K562 (cell line): ENCODE measurements around the gene ZNF711. TPM values are rescaled to one million over a fixed set of nuclear protein-coding genes. Genes with fewer than 3 reads are reported as not detected.

Experiments used
- ATAC-seq: fragments of 200-7000 bp; cut with Tn5 transposase; 3 replicates; pipeline ENCODE4 v1.9.1; 2020; ENCODE audit warnings: moderate library complexity
- Bru-seq: library from RNA; stranded (reverse); fragments of 400-500 nt; gene quantifications from one replicate; lab custom pipeline; 2021; lab: Mats Ljungman, UMichigan
- BruChase-seq, 2 experiments: library from RNA; stranded (reverse); fragments of 400-500 nt; gene quantifications; one replicate each; lab custom pipeline; 2021; lab: Mats Ljungman, UMichigan
- BruUV-seq: library from RNA; stranded (reverse); fragments of 400-500 nt; replicated peaks from 2 replicates; lab custom pipeline; 2021; lab: Mats Ljungman, UMichigan
- CTCF ChIA-PET: fragments of 300-600 bp; formaldehyde crosslinking; extraction: SDS; loops from one replicate; lab custom pipeline; 2021; ENCODE audit warnings: low intra/inter-chr PET ratio; lab: Yijun Ruan, JAX
- POLR2A ChIA-PET: fragments of 300-600, 350-650 bp; sonication (Branson Sonifier 250); formaldehyde crosslinking; extraction: SDS; loops from one replicate; lab custom pipeline; 2021; ENCODE audit warnings: antibody characterized with exemption, inconsistent platforms; lab: Yijun Ruan, JAX
- DNase-seq, 4 experiments: peaks; one replicate each; pipeline versions ENCODE4 v3.0.0 to v3.0.0-alpha.2; 2011 to 2018; ENCODE audit warnings: low spot score in 3 of 4, mixed read lengths in 3 of 4; ENCODE audit errors: extremely low read depth in 1 of 4
- FAIRE-seq: peaks from 2 replicates; lab custom pipeline; 2011; peaks lifted over from hg19 to GRCh38; lab: Jason Lieb, UNC
- H2AFZ ChIP-seq: 2 replicates; pipeline ENCODE4 v1.6.0; 2011; ENCODE audit warnings: low read depth, low read length, control low read depth, inconsistent platforms
- H3K27ac ChIP-seq: fragments of 200-600 bp; 3 replicates; pipeline ENCODE4 v1.8.0; 2011; ENCODE audit warnings: low read depth, mild to moderate bottlenecking, control low read depth, inconsistent platforms, low read length, moderate library complexity, mixed read lengths; ENCODE audit errors: extremely low read depth
- H3K27me3 ChIP-seq, 2 experiments: fragments of 300-600 bp in 1 of 2; 2 replicates in 1 of 2; 3 replicates in 1 of 2; pipeline versions ENCODE4 v1.6.0 to v1.8.0; 2011; ENCODE audit warnings: inconsistent platforms in 2 of 2, low read length in 2 of 2, mild to moderate bottlenecking in 1 of 2, mixed read lengths in 1 of 2, moderate library complexity in 1 of 2; ENCODE audit not compliant: control insufficient read depth in 2 of 2, insufficient read depth in 2 of 2
- H3K36me3 ChIP-seq: fragments of 300-600 bp; 3 replicates; pipeline ENCODE4 v1.8.0; 2011; ENCODE audit warnings: mild to moderate bottlenecking, low read length, inconsistent platforms; ENCODE audit not compliant: control insufficient read depth, insufficient read depth
- H3K4me1 ChIP-seq, 2 experiments: fragments of 200-600 bp in 1 of 2; replicated peaks in 1 of 2; 2 replicates in 1 of 2; 3 replicates in 1 of 2; pipeline versions ENCODE4 v1.5.1 to v1.8.0; 2011; ENCODE audit warnings: inconsistent platforms in 2 of 2, low read length in 2 of 2, mild to moderate bottlenecking in 1 of 2, mixed read lengths in 1 of 2, moderate library complexity in 1 of 2; ENCODE audit not compliant: control insufficient read depth in 2 of 2, insufficient read depth in 2 of 2
- H3K4me2 ChIP-seq: 2 replicates; pipeline ENCODE4 v1.6.1; 2011; ENCODE audit warnings: low read length, control low read depth, inconsistent platforms, mixed read lengths; ENCODE audit not compliant: insufficient read depth
- H3K4me3 ChIP-seq: fragments of 200-600 bp; sonication (generic), shearing (Covaris generic); 2 replicates; pipeline ENCODE4 v1.5.1; 2016; ENCODE audit warnings: control low read depth, inconsistent platforms
- H3K79me2 ChIP-seq: fragments of 200-600 bp; 3 replicates; pipeline ENCODE4 v1.8.0; 2011; ENCODE audit warnings: low read length, inconsistent platforms; ENCODE audit not compliant: control insufficient read depth, insufficient read depth
- H3K9ac ChIP-seq, 2 experiments: 2 replicates each; pipeline versions ENCODE4 v1.6.0 to v1.6.1; 2011; ENCODE audit warnings: low read depth in 2 of 2, low read length in 2 of 2, control low read depth in 1 of 2, inconsistent platforms in 1 of 2, mild to moderate bottlenecking in 1 of 2, mixed read lengths in 1 of 2; ENCODE audit not compliant: insufficient read depth in 1 of 2
- H3K9me1 ChIP-seq: one replicate; pipeline ENCODE4 v1.6.0; 2011; ENCODE audit warnings: inconsistent platforms, mild to moderate bottlenecking, low read length, moderate library complexity; ENCODE audit not compliant: control insufficient read depth, insufficient read depth
- H3K9me3 ChIP-seq: replicated peaks from 2 replicates; pipeline ENCODE4 v1.5.1; 2011; ENCODE audit warnings: low read depth, low read length, inconsistent platforms; ENCODE audit not compliant: control insufficient read depth, insufficient read depth
- H4K20me1 ChIP-seq: replicated peaks from 2 replicates; pipeline ENCODE4 v1.6.1; 2011; ENCODE audit warnings: low read length, inconsistent platforms, mixed read lengths; ENCODE audit not compliant: control insufficient read depth, insufficient read depth
- EGR1 ChIP-seq: fragments of 450-650 bp; conservative IDR thresholded peaks from 2 replicates; pipeline ENCODE4 v1.6.1; 2017; ENCODE audit warnings: mild to moderate bottlenecking
- SMARCC2 ChIP-seq: fragments of 450-650 bp; IDR thresholded peaks from 2 replicates; pipeline ENCODE4 v1.6.1; 2017; ENCODE audit warnings: antibody characterized with exemption, moderate library complexity, mild to moderate bottlenecking, low read depth
- TBP ChIP-seq: optimal IDR thresholded peaks from 2 replicates; pipeline ENCODE3; 2011; ENCODE audit warnings: low read depth, low read length, improper control_type of control experiment
- ZNF717 ChIP-seq: fragments of 250-450 bp; sonication (Bioruptor Pico); IDR thresholded peaks from 2 replicates; pipeline ENCODE4 v1.5.0; 2021
- WGBS: fragments of 100-300 bp; shearing (Covaris generic); methylation state at CpG from one replicate; pipeline ENCODE4 v1.1.6; 2016; ENCODE audit warnings: low coverage, mixed read lengths; ENCODE audit not compliant: insufficient coverage; ENCODE audit errors: missing lambda C conversion rate; 5-methylcytosine and 5-hydroxymethylcytosine counted together
- in situ Hi-C: fragments of 300-500 bp; cut with MboI; formaldehyde crosslinking; loops from 4 replicates; pipeline ENCODE4 v1.15.0; 2018; ENCODE audit warnings: inconsistent platforms, mixed read lengths
- intact Hi-C: fragments of 100-400 bp; cut with micrococcal nuclease; formaldehyde crosslinking; loops from 2 replicates; pipeline ENCODE4 v1.14.2; 2022
- long read RNA-seq, 3 experiments: library from polyadenylated mRNA in 2 of 3; library from RNA in 1 of 3; unstranded in 2 of 3; stranded (forward) in 1 of 3; transcript quantifications; one replicate each; pipeline ENCODE4 v2.0.0, GENCODE V29; 2019 to 2022
- polyA minus RNA-seq, 3 experiments: library from RNA; depleted of rRNA, polyadenylated mRNA; stranded (reverse); fragments of >200 nt; gene quantifications; 2 replicates each; pipeline ENCODE4 v1.2.3, GENCODE V29; 2011
- polyA plus RNA-seq, 8 experiments: library from polyadenylated mRNA; depleted of rRNA in 4 of 8; stranded (reverse) in 5 of 8; unstranded in 3 of 8; fragments of >200 nt; fragmentation: Nextera tagmentation in 2 of 8; fragmentation: Illumina TruSeq in 1 of 8; extraction: Ambion mirVana in 2 of 8; extraction: Trizol in 1 of 8; gene quantifications; 2 replicates each; pipeline versions ENCODE4 v1.2.1 to v1.2.3, GENCODE V29; 2011 to 2014; ENCODE audit warnings: inconsistent platforms in 1 of 8, missing spikeins in 1 of 8
- total RNA-seq, 7 experiments: library from RNA; depleted of rRNA in 6 of 7; stranded (reverse); fragments of >200 nt in 6 of 7; fragmentation: Illumina TruSeq in 2 of 7; extraction: Trizol in 2 of 7; gene quantifications; 2 replicates each; pipeline versions ENCODE4 v1.2.1 to v1.2.3, GENCODE V29; 2011 to 2021; ENCODE audit warnings: low replicate concordance in 1 of 7
- TF ChIP-seq, protein P1 (sequence below): fragments of 450-650 bp; formaldehyde crosslinking; IDR thresholded peaks from 2 replicates; pipeline ENCODE4 v1.4.0; 2022; ENCODE audit warnings: mild to moderate bottlenecking, moderate library complexity
- TF ChIP-seq, protein P2 (sequence below): sonication (generic); formaldehyde crosslinking; IDR thresholded peaks from 2 replicates; pipeline ENCODE4 v1.8.1; 2023; ENCODE audit warnings: mild to moderate bottlenecking, missing genetic modification reagents
- TF ChIP-seq, protein P3 (sequence below): IDR thresholded peaks from 3 replicates; pipeline ENCODE4 v1.6.1; 2011; ENCODE audit warnings: borderline replicate concordance, mild to moderate bottlenecking, moderate library complexity; ENCODE audit not compliant: insufficient read length; ENCODE audit errors: extremely low read depth
- TF ChIP-seq, protein P4 (sequence below): sonication (generic); formaldehyde crosslinking; IDR thresholded peaks from 2 replicates; pipeline ENCODE4 v1.5.0; 2020; ENCODE audit warnings: missing genetic modification reagents

Gene ZNF711
- total RNA-seq (2011; cell fraction: chromatin; rRNA removed; ENCODE audit: low replicate concordance) = 1.1 and 9.5 TPM in 2 replicates
- 0.67 and 1.3 TPM in 2 replicates for total RNA-seq (2011; cell fraction: nucleolus; rRNA removed)
- total RNA-seq (2011; cell fraction: nucleoplasm; rRNA removed) = 2.1 and 2.4 TPM in 2 replicates
- total RNA-seq (2014; rRNA removed) (2.6 and 2.9 TPM in 2 replicates), total RNA-seq (2014; rRNA removed; fragmentation: Illumina TruSeq; extraction: Trizol) (6.7 and 7.7 TPM in 2 replicates), total RNA-seq (2015; rRNA removed; fragmentation: Illumina TruSeq; extraction: Trizol) (4.9 and 5.2 TPM in 2 replicates), total RNA-seq (2021) (4.0 and 4.2 TPM in 2 replicates), polyA plus RNA-seq (2011; rRNA removed) (0.35 and 5.2 TPM in 2 replicates), polyA plus RNA-seq (2014; fragmentation: Illumina TruSeq; extraction: Trizol) (5.4 and 6.4 TPM in 2 replicates), polyA plus RNA-seq (2014; fragmentation: Nextera tagmentation; extraction: Ambion mirVana) (1 to 10 TPM; 1.9 to 3.0 TPM), polyA plus RNA-seq (2014; rRNA removed) (6.6 and 6.9 TPM in 2 replicates), polyA minus RNA-seq (2011; rRNA and poly(A)+ RNA removed) (0.72 and 5.0 TPM in 2 replicates), Bru-seq, nascent RNA (percentile 62 among the genes with signal in this experiment), BruChase-seq, experiment 1, labeled RNA remaining after a 2-hour chase (percentile 68 among the genes with signal in this experiment), BruChase-seq, experiment 2, labeled RNA remaining after a 6-hour chase (percentile 72 among the genes with signal in this experiment)
- 0.12 and 0.40 TPM in 2 replicates for polyA plus RNA-seq (2011; cell fraction: cytosol; rRNA removed)
- 0.63 and 5.1 TPM in 2 replicates for polyA plus RNA-seq (2011; cell fraction: nucleus; rRNA removed)
- 4.5 and 7.7 TPM in 2 replicates for polyA plus RNA-seq (2012)
- polyA minus RNA-seq (2011; cell fraction: cytosol; rRNA and poly(A)+ RNA removed) = 0.95 TPM in 1 of 2 replicates, not detected in the other
- 0.22 and 2.0 TPM in 2 replicates for polyA minus RNA-seq (2011; cell fraction: nucleus; rRNA and poly(A)+ RNA removed)
- long read RNA-seq, experiment 1, full-length matches to known transcripts = 7 of 16 reads
- long read RNA-seq, experiment 1, partial matches to known transcripts = 1 of 16 reads
- long read RNA-seq, experiment 1, other reads (novel, unspliced or antisense) = 8 of 16 reads
- long read RNA-seq, experiment 2, partial matches to known transcripts = 0 of 1 reads
- long read RNA-seq, experiment 2, other reads (novel, unspliced or antisense) = 1 of 1 reads
- long read RNA-seq, experiment 3, partial matches to known transcripts = 1 of 1 reads
- long read RNA-seq, experiment 3, other reads (novel, unspliced or antisense) = 0 of 1 reads

DNA sequence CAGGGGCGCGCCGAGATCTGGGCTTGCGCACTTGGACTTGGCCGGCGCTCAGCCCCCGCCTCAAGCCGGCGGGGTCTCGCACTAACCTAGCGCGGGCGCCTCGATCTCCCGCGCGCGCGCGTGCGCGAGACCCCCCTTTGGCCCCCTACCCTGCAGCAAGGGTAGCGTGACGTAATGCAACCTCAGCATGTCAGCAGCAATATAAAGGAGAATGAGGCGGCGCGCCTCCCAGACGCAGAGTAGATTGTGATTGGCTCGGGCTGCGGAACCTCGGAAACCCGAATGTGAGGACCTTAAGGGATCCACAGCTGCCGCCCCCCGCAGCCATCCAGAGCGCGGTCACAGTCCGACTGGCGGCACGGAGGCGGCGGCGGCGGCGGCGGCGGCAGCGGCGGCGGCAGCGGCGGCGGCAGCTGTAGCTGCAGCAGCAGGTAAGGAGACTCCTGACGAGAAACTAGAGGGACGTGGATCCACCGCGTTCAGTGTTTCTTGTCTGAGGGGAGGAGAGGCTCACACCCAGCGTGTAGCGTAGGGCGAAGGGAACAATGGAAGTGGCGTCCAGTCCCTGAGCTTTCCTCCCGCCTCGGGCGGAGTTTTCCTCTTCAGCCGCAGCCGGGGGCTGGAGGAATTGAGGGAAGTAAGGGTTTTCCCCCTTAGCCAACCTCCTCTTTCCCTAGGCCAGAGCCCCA lies at the start of gene ZNF711, which contains the start of gene SATL1:
Gene ZNF711 (plus strand): TSS at position 231 of the 689 bp plus-strand sequence. CDS start 3,582 bp downstream, outside the sequence.
Gene SATL1 (minus strand): TSS at position 19 of the 689 bp plus-strand sequence. CDS start 134,811 bp downstream, outside the sequence.
- ATAC-seq (peak; percentile 92), FAIRE-seq (no peak), DNase-seq (peak; percentile 17 to 50 (median 22))
- intact Hi-C loops (no loop called here), in situ Hi-C loops (no loop called here)
- no TSS peak for BruUV-seq
- H3K79me2 ChIP-seq = peaks cover 15% of the 10 kb centered on the region; the same call in 2 of the 3 replicates
- no peaks in the 10 kb centered on the region for H4K20me1 ChIP-seq
- peak within 1 kb of the TSS; percentile 73 for H3K4me2 ChIP-seq
- peak within 1 kb of the TSS; percentile 77 for H2AFZ ChIP-seq
- POLR2A ChIA-PET = interaction anchor here (0.6 kb wide), 1 partner anchor 715 kb away, joined by 3 read pairs; no protein-coding TSS in a partner anchor
- no peaks in the 10 kb centered on the region for H3K27me3 ChIP-seq
- H3K9ac ChIP-seq = peak within 1 kb of the TSS; percentile 75 to 91
- WGBS = 4% methylated on average over 6 of the region's 65 CpGs
- no peaks in the 10 kb centered on the region for H3K9me3 ChIP-seq
- H3K9me1 ChIP-seq = no peaks in the 10 kb centered on the region
- H3K4me3 ChIP-seq = peak within 1 kb of the TSS; percentile 50
- H3K27ac ChIP-seq = peak within 1 kb of the TSS; percentile 71
- CTCF ChIA-PET = no interaction called here
- H3K4me1 ChIP-seq = peaks cover 0 to 4% of the 10 kb centered on the region in 2 experiments; a peak in 1 of 5 replicates
- no peaks in the 10 kb centered on the region for H3K36me3 ChIP-seq
- TF ChIP-seq EGR1 (no peak), ZNF717 (CRISPR knock-in tag) (no peak), TBP (peak; percentile 27), SMARCC2 (no peak)
- TF ChIP-seq, protein P1, sequence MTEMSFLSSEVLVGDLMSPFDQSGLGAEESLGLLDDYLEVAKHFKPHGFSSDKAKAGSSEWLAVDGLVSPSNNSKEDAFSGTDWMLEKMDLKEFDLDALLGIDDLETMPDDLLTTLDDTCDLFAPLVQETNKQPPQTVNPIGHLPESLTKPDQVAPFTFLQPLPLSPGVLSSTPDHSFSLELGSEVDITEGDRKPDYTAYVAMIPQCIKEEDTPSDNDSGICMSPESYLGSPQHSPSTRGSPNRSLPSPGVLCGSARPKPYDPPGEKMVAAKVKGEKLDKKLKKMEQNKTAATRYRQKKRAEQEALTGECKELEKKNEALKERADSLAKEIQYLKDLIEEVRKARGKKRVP (CRISPR knock-in tag) = no peak
- TF ChIP-seq, protein P2, sequence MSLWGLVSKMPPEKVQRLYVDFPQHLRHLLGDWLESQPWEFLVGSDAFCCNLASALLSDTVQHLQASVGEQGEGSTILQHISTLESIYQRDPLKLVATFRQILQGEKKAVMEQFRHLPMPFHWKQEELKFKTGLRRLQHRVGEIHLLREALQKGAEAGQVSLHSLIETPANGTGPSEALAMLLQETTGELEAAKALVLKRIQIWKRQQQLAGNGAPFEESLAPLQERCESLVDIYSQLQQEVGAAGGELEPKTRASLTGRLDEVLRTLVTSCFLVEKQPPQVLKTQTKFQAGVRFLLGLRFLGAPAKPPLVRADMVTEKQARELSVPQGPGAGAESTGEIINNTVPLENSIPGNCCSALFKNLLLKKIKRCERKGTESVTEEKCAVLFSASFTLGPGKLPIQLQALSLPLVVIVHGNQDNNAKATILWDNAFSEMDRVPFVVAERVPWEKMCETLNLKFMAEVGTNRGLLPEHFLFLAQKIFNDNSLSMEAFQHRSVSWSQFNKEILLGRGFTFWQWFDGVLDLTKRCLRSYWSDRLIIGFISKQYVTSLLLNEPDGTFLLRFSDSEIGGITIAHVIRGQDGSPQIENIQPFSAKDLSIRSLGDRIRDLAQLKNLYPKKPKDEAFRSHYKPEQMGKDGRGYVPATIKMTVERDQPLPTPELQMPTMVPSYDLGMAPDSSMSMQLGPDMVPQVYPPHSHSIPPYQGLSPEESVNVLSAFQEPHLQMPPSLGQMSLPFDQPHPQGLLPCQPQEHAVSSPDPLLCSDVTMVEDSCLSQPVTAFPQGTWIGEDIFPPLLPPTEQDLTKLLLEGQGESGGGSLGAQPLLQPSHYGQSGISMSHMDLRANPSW (CRISPR knock-in tag) = no peak
- TF ChIP-seq, protein P3, sequence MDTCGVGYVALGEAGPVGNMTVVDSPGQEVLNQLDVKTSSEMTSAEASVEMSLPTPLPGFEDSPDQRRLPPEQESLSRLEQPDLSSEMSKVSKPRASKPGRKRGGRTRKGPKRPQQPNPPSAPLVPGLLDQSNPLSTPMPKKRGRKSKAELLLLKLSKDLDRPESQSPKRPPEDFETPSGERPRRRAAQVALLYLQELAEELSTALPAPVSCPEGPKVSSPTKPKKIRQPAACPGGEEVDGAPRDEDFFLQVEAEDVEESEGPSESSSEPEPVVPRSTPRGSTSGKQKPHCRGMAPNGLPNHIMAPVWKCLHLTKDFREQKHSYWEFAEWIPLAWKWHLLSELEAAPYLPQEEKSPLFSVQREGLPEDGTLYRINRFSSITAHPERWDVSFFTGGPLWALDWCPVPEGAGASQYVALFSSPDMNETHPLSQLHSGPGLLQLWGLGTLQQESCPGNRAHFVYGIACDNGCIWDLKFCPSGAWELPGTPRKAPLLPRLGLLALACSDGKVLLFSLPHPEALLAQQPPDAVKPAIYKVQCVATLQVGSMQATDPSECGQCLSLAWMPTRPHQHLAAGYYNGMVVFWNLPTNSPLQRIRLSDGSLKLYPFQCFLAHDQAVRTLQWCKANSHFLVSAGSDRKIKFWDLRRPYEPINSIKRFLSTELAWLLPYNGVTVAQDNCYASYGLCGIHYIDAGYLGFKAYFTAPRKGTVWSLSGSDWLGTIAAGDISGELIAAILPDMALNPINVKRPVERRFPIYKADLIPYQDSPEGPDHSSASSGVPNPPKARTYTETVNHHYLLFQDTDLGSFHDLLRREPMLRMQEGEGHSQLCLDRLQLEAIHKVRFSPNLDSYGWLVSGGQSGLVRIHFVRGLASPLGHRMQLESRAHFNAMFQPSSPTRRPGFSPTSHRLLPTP = no peak
- TF ChIP-seq, protein P4, sequence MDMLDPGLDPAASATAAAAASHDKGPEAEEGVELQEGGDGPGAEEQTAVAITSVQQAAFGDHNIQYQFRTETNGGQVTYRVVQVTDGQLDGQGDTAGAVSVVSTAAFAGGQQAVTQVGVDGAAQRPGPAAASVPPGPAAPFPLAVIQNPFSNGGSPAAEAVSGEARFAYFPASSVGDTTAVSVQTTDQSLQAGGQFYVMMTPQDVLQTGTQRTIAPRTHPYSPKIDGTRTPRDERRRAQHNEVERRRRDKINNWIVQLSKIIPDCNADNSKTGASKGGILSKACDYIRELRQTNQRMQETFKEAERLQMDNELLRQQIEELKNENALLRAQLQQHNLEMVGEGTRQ (CRISPR knock-in tag) = no peak
